Right atrium auricular region (tissue), 2 donors: Measurements from ENCODE around the gene PCSK6. TPM values are rescaled to one million over a fixed set of nuclear protein-coding genes. Genes with fewer than 3 reads are reported as not detected.
"Not testable (repeated sequence)": the region's sequence is repeated elsewhere in the genome, so short reads cannot be mapped to it uniquely, and the experiment has no call there.

ENCODE experiments used
- DNase-seq: peaks from one replicate; pipeline ENCODE4 v3.0.0-alpha.2; 2019; ENCODE audit warnings: low spot score
- H3K27ac ChIP-seq, 2 donors: fragments of 200-600 bp; sonication (generic); 1 replicate in 1 of 2; 2 replicates in 1 of 2; pipeline ENCODE4 v1.5.1; 2016 to 2019
- H3K27me3 ChIP-seq, 2 donors: fragments of 200-600 bp; sonication (generic); one replicate each; pipeline versions ENCODE4 v1.5.1 to v1.6.0; 2017 to 2019
- H3K36me3 ChIP-seq: fragments of 200-600 bp; sonication (generic); one replicate; pipeline ENCODE4 v1.5.1; 2016
- H3K4me1 ChIP-seq, 2 donors: fragments of 200-600 bp; sonication (generic); one replicate each; pipeline versions ENCODE4 v1.5.1 to v1.6.0; 2017 to 2019
- H3K4me3 ChIP-seq, 2 donors: fragments of 200-600 bp; sonication (generic); 1 replicate in 1 of 2; 2 replicates in 1 of 2; pipeline ENCODE4 v1.5.1; 2017 to 2019; ENCODE audit warnings: mild to moderate bottlenecking in 1 of 2, moderate library complexity in 1 of 2
- H3K9me3 ChIP-seq, 2 donors: fragments of 200-600 bp; sonication (generic); one replicate each; pipeline ENCODE4 v1.5.1; 2019
- total RNA-seq, 2 donors: library from RNA; depleted of rRNA; stranded (reverse); fragments of >200 nt; gene quantifications; one replicate each; pipeline ENCODE4 v1.1.0, GENCODE V29; 2016
- TF ChIP-seq, protein P1 (sequence below), 2 donors: fragments of 200-600 bp; sonication (generic); IDR thresholded peaks; one replicate each; pipeline ENCODE4 v1.5.1; 2019; ENCODE audit warnings: antibody characterized with exemption in 2 of 2

Gene PCSK6
- total RNA-seq, 2 donors from 2014 or later = 14.4 to 19.9 TPM

DNA sequence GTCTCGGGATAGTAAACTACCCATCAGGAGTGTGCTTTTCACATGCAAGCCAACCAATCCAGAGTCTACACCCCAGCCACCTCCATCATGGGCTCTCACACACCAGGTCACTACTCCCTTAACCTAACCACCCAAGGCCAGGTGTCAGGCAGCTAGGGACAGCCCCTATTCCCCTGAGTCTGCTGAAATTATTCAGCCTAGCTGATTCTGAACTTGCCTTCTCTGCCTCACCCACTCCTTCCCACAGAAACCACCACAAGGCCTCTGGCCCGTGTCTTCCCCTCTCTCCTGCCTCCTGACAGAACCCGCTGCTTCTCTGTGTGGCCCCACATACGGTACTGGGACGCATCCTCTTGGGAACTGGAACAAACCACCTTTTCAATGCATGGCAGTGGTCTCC, 82.1 kb downstream of the PCSK6 start:
- no peaks in the 10 kb centered on the region for H3K36me3 ChIP-seq
- no peak overlapping the region for H3K27ac ChIP-seq
- H3K9me3 ChIP-seq = no peaks in the 10 kb centered on the region

DNA sequence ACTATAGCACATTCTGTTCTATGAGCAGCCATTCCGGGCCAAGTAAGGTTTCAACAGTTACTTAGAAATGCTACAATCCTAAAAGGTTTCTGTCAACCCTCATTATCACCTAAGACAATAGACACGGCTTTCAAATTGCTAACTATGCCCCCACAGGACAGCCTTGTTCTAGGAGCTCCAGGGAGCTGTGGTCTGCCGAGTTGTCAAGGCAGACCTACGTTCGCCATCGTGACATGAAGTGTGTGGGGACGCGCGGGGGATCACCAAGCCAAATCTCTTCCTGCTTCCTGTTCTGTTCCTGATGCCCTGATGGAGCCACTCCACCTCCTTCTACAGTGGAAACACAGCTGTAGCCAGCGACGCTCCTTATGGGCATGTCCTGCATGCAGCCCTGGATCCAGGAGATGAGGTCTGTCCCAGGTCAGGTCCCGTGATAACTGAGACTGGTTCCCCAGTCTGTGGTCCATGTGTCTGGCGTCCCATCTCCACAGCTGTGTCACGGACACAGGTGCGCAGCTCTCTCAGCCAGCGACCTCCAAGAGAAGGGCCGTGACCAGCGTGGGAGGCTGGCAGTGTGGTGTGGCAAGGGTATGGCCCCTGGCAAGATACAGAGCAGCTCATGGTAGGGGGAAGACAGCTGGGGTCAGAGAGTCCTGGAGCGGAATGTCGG, 82.8 kb downstream of the PCSK6 start:
- H3K27ac ChIP-seq = no peak overlapping the region
- no peaks in the 10 kb centered on the region for H3K4me1 ChIP-seq
- no peak for DNase-seq
- no peaks in the 10 kb centered on the region for H3K36me3 ChIP-seq
- no peak overlapping the region for H3K4me3 ChIP-seq
- no peaks in the 10 kb centered on the region for H3K9me3 ChIP-seq
- TF ChIP-seq, protein P1, sequence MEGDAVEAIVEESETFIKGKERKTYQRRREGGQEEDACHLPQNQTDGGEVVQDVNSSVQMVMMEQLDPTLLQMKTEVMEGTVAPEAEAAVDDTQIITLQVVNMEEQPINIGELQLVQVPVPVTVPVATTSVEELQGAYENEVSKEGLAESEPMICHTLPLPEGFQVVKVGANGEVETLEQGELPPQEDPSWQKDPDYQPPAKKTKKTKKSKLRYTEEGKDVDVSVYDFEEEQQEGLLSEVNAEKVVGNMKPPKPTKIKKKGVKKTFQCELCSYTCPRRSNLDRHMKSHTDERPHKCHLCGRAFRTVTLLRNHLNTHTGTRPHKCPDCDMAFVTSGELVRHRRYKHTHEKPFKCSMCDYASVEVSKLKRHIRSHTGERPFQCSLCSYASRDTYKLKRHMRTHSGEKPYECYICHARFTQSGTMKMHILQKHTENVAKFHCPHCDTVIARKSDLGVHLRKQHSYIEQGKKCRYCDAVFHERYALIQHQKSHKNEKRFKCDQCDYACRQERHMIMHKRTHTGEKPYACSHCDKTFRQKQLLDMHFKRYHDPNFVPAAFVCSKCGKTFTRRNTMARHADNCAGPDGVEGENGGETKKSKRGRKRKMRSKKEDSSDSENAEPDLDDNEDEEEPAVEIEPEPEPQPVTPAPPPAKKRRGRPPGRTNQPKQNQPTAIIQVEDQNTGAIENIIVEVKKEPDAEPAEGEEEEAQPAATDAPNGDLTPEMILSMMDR (IDR thresholded peaks at IDR 0.05) = no peak
- no peaks in the 10 kb centered on the region for H3K27me3 ChIP-seq

More for the DNA sequence above, 82.1 kb downstream of the PCSK6 start:
- Histone ChIP-seq H3K4me3 (no peak overlapping the region), H3K27me3 (no peaks in the 10 kb centered on the region), H3K4me1 (no peaks in the 10 kb centered on the region)
- DNase-seq = no peak
- TF ChIP-seq, protein P1 (IDR thresholded peaks at IDR 0.05) = no peak

DNA sequence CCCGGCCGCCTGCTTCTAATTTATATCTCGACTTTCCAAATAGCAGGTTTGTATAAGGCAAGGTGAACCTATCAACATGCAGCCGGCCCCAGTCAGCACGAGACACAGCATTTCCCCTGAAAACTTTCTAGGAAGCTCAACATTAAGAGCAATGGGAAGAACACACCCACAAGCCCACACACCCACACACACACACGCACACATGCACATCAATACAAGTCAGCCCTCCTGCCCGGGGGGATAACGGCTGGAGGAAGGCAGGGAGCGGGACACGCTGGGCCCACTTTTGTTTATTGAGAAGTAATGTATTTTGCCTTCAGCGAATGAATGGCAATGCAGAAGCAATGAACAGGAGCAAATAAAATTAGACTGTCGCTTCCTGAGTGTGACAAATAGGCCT, 83.5 kb downstream of the PCSK6 start:
- Histone ChIP-seq H3K4me1 (no peaks in the 10 kb centered on the region), H3K27ac (no peak overlapping the region), H3K4me3 (no peak overlapping the region), H3K27me3 (no peaks in the 10 kb centered on the region), H3K9me3 (no peaks in the 10 kb centered on the region), H3K36me3 (no peaks in the 10 kb centered on the region)
- TF ChIP-seq, protein P1 (IDR thresholded peaks at IDR 0.05) = no peak
- no peak for DNase-seq

DNA sequence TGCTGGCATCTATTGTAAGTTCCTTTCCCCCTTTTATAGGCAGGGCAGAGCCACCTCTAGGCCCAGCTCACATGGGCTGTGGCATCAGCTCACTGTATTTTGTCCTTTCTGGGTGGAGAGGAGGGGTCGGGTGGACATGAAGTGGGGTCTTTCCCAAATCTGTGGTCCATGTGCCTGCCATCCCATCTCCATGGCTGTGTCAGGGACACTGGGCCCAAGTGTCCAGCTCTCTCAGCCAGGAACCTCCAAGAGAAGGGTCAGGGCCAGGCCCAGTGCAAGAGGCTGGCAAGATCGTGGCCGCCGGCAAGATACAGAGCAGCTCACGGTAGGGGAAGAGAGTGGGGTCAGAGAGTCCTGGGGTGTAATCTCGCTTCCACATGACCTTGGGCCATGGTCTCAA, 85.3 kb downstream of the PCSK6 start:
- TF ChIP-seq, protein P1 (IDR thresholded peaks at IDR 0.05) = no peak
- no peak overlapping the region for H3K4me3 ChIP-seq
- no peak for DNase-seq
- H3K9me3 ChIP-seq = no peaks in the 10 kb centered on the region
- H3K36me3 ChIP-seq = no peaks in the 10 kb centered on the region
- H3K27ac ChIP-seq = no peak overlapping the region
- H3K4me1 ChIP-seq = no peaks in the 10 kb centered on the region
- H3K27me3 ChIP-seq = no peaks in the 10 kb centered on the region

DNA sequence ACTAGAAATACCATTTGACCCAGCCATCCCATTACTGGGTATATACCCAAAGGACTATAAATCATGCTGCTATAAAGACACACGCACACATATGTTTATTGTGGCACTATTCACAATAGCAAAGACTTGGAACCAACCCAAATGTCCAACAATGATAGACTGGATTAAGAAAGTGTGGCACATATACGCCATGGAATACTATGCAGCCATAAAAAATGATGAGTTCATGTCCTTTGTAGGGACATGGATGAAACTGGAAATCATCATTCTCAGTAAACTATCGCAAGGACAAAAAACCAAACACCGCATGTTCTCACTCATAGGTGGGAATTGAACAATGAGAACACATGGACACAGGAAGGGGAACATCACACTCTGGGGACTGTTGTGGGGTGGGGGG, 86.6 kb downstream of the PCSK6 start:
- not testable (repeated sequence) for H3K27me3 ChIP-seq, H3K9me3 ChIP-seq, H3K27ac ChIP-seq, DNase-seq, H3K4me3 ChIP-seq, H3K4me1 ChIP-seq, H3K36me3 ChIP-seq

DNA sequence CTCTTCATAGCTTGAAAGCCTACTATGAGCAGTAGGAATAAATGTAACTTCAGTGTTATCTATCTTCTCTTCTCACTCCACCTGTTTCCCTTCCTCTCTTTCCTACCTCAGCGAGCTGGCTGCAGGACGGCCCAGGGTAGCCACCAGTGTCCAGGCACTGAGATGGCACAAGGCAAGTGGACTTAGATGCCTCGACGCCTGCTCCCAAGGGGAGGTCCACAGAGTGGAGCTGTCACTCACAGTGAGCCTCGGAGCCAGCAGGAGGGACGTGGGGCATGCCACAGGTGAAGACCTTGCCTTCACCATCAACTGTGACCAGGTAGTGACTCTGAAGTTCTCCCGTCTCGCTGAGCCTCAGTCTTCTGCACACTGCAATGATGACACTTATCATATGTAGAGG, 88.2 kb downstream of the PCSK6 start:
- no peak for DNase-seq
- H3K36me3 ChIP-seq = no peaks in the 10 kb centered on the region
- TF ChIP-seq, protein P1 (IDR thresholded peaks at IDR 0.05) = no peak

More for the DNA sequence above, 88.2 kb downstream of the PCSK6 start:
- H3K4me1 ChIP-seq = no peaks in the 10 kb centered on the region
- H3K9me3 ChIP-seq = no peaks in the 10 kb centered on the region
- H3K27ac ChIP-seq = no peak overlapping the region
- H3K4me3 ChIP-seq = no peak overlapping the region
- H3K27me3 ChIP-seq = no peaks in the 10 kb centered on the region
